ENCODE results near the gene PARP1. TPM values are rescaled to one million over a fixed set of nuclear protein-coding genes. Genes with fewer than 3 reads are reported as not detected.

The PARP1 gene
- total RNA-seq, 1 donor from 2014 or later, result 91.1 TPM

DNA sequence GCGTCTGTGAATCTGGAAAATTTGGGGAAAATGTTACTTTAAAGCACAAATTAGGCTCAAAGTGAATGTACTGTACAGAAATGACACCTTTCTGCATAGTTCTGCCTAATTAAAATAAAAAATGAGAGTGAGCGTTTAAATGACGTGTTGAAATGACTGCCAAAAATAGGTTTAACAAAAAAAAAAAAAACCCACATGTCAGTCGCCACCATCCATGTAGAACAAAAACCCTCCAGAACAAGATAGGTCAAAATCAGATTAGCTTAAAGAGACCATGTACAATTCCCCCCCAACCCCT, 745 bp downstream of the PARP1 start:
- no peak for DNase-seq (ENCODE audit: low read depth)
- Histone ChIP-seq H3K4me3 (ENCODE audit: low read depth, low read length) (peak overlapping the region; percentile 65), H3K27me3 (ENCODE audit: control insufficient read depth, insufficient read depth, low read length) (no peaks in the 10 kb centered on the region), H3K36me3 (ENCODE audit: control insufficient read depth, insufficient read depth, low read length) (no peaks in the 10 kb centered on the region)
- TF ChIP-seq, protein P1, sequence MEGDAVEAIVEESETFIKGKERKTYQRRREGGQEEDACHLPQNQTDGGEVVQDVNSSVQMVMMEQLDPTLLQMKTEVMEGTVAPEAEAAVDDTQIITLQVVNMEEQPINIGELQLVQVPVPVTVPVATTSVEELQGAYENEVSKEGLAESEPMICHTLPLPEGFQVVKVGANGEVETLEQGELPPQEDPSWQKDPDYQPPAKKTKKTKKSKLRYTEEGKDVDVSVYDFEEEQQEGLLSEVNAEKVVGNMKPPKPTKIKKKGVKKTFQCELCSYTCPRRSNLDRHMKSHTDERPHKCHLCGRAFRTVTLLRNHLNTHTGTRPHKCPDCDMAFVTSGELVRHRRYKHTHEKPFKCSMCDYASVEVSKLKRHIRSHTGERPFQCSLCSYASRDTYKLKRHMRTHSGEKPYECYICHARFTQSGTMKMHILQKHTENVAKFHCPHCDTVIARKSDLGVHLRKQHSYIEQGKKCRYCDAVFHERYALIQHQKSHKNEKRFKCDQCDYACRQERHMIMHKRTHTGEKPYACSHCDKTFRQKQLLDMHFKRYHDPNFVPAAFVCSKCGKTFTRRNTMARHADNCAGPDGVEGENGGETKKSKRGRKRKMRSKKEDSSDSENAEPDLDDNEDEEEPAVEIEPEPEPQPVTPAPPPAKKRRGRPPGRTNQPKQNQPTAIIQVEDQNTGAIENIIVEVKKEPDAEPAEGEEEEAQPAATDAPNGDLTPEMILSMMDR (IDR thresholded peaks at IDR 0.05; ENCODE audit: insufficient read depth, low read length, poor library complexity, severe bottlenecking), result no peak

DNA sequence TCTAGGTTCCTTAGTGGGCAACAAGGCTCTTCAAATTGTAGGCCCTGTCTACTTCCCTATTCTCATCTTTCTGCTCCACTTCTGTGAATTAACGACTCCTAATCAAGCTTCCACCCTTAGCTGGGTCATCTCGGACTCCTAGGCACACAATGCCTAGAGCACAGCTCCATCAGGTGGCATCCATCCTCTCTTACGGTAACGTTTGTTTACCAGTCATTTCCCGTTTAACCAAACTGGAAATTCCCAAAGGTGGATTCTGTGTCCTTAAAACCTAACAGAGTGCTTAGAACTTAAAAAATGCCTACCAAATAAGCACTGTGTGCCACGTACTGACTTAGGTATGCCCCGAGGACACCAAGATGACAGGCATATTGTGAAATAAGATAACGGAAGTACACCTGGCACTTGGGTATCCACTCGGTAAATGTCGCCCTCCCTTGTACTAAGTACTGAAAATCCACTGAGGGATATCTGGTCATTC, 1.5 kb downstream of the PARP1 start:
- no peaks in the 10 kb centered on the region for H3K36me3 ChIP-seq (ENCODE audit: control insufficient read depth, insufficient read depth, low read length)
- peak overlapping the region; percentile 65 for H3K4me3 ChIP-seq (ENCODE audit: low read depth, low read length)
- TF ChIP-seq, protein P1 (IDR thresholded peaks at IDR 0.05; ENCODE audit: insufficient read depth, low read length, poor library complexity, severe bottlenecking), result no peak
- H3K27me3 ChIP-seq (ENCODE audit: control insufficient read depth, insufficient read depth, low read length), result no peaks in the 10 kb centered on the region
- no peak for DNase-seq (ENCODE audit: low read depth)

DNA sequence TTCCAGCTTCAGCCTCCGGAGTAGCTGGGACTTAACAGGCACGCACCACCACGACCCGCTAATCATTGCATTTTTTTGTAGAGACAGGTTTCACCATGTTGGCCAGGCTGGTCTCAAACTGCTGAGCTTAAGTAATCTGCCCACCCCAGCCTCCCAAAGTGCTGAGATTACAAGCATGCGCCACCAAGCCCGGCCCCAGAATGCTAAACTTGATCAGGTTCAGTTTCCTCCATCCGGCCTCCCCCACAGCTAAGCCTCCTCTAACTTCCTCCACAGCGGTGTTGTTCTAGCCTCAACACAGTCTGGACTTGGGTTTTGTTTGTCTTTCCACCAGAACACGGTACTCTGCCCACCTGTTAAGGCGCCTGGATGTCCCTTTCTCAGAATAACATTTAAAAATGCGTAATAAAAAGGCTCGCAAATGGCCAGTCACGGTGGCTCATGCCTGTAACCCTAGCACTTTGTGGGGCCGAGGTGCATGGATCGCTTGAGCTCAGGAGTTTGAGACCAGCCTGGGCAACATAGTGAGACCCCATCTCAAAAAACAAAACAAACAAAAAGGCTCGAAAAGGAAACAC, 2.4 kb downstream of the PARP1 start:
- TF ChIP-seq, protein P1 (IDR thresholded peaks at IDR 0.05; ENCODE audit: insufficient read depth, low read length, poor library complexity, severe bottlenecking), result no peak
- Histone ChIP-seq H3K36me3 (ENCODE audit: control insufficient read depth, insufficient read depth, low read length) (no peaks in the 10 kb centered on the region), H3K27me3 (ENCODE audit: control insufficient read depth, insufficient read depth, low read length) (no peaks in the 10 kb centered on the region), H3K4me3 (ENCODE audit: low read depth, low read length) (no peak overlapping the region)
- no peak for DNase-seq (ENCODE audit: low read depth)

DNA sequence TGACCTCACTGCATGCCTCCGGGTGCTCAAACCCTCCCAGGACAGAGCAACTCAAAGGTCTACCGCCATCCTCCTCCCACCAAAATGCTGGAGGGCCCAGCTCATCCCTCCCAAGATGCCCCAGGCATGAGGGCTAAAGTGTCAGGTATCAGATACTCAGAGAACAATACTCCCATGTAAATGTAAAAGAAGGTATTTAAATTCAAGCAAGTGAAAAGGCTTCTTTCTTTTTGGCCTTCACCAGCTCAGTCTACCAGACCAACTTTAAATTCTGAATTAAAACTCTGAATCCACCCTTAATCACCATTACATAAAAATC, 3.0 kb downstream of the PARP1 start:
- no peak for DNase-seq (ENCODE audit: low read depth)
- H3K36me3 ChIP-seq (ENCODE audit: control insufficient read depth, insufficient read depth, low read length), result no peaks in the 10 kb centered on the region
- H3K4me3 ChIP-seq (ENCODE audit: low read depth, low read length), result no peak overlapping the region
- TF ChIP-seq, protein P1 (IDR thresholded peaks at IDR 0.05; ENCODE audit: insufficient read depth, low read length, poor library complexity, severe bottlenecking), result no peak
- no peaks in the 10 kb centered on the region for H3K27me3 ChIP-seq (ENCODE audit: control insufficient read depth, insufficient read depth, low read length)

DNA sequence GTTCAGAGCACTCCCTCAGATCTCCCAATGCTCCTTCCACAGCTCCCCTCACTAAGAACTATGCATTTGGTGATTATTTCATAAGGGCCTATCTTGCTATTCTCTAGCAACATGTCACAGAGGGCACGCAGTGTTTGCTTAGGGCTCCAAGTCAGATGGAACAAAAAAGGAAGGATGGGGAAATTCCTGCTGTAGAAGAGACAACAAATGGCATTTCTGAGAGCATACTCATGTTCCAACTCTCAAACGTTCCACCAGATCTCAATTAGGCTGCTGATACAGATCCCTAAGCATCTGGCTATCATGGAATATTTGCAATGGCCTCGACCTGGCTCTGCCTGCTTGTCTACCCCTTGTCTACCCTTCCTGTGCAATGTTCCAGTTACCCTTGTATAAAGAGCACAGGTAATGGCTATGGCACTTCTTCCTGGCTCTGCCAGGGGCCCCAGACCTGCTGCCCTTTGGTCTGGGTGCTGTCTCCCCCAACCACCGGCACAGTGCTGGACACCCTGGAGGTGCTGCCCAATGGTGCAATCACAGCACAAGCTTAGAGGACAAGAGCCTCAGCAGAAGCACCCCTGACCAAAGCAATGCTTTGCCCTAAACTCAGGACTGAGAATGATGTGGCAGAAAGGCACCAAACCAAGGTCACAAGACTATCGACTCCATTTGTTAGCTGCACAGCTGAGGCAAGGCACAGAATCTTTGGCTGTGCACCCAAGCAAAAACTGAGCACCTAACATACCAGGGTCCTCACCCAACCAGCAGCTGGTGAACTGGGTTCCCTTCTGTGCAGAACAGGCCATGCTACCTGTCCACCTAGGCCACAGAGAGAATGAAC, 3.6 kb downstream of the PARP1 start:
- Histone ChIP-seq H3K4me3 (ENCODE audit: low read depth, low read length) (no peak overlapping the region), H3K36me3 (ENCODE audit: control insufficient read depth, insufficient read depth, low read length) (no peaks in the 10 kb centered on the region), H3K27me3 (ENCODE audit: control insufficient read depth, insufficient read depth, low read length) (no peaks in the 10 kb centered on the region)
- TF ChIP-seq, protein P1 (IDR thresholded peaks at IDR 0.05; ENCODE audit: insufficient read depth, low read length, poor library complexity, severe bottlenecking), result no peak
- DNase-seq (ENCODE audit: low read depth), result no peak

Data from kidney epithelial cell (primary cell).